Measurements from ENCODE around the gene NMS. TPM values are rescaled to one million over a fixed set of nuclear protein-coding genes. Genes with fewer than 3 reads are reported as not detected.
"Not testable (repeated sequence)": the region's sequence is repeated elsewhere in the genome, so short reads cannot be mapped to it uniquely, and the experiment has no call there.

The NMS gene
- total RNA-seq, 5 donors from 2014 or later (not counting 1 experiment from before 2014, with no cell fraction given) = not detected

DNA sequence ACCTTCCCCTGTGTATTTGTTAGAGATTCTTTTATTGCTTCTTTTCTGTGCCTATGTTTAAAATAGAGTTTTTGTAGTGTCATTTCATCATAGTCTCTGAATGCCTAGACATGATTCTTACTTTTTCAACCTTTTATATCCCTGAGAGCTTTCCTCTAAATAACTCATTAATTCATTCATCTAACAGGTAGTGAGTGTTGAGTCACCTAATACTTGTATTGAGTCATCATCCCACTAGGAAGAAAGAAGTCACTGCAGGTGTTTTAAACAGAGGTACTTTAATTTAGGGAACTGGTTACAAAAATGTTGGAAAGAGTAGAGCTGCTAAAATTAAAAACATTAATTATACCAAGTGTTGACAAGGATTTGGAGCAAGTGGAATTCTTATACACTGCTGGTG, 18.5 kb upstream of the NMS start:
- Histone ChIP-seq H3K27ac (ENCODE audit: low read length) (no peak overlapping the region), H3K4me3 (ENCODE audit: control insufficient read depth in 1 of 2, extremely low read depth in 1 of 2, low read length in 1 of 2) (no peak overlapping the region), H3K27me3 (replicated peaks in 1 of 2; ENCODE audit: control insufficient read depth in 2 of 2, extremely low read depth in 1 of 2, insufficient read depth in 2 of 2, low read length in 1 of 2) (no peaks in the 10 kb centered on the region), H3K4me1 (ENCODE audit: control insufficient read depth in 1 of 2, extremely low read depth in 1 of 2, insufficient read depth in 2 of 2, low read length in 2 of 2) (no peaks in the 10 kb centered on the region), H3K36me3 (ENCODE audit: control insufficient read depth in 2 of 2, extremely low read depth in 1 of 2, insufficient read depth in 1 of 2, low read length in 1 of 2) (no peaks in the 10 kb centered on the region), H3K9me3 (no peaks in the 10 kb centered on the region)
- H3K9me3 Mint-ChIP-seq = peaks cover 1 to 6% (median 2%) of the 10 kb centered on the region in 3 donors
- ATAC-seq (replicated peaks in 1 of 4) (no peak), DNase-seq (no peak)
- no peaks in the 10 kb centered on the region for H3K36me3 Mint-ChIP-seq
- POLR2A ChIA-PET = no interaction called here
- no peaks in the 10 kb centered on the region for H3K4me1 Mint-ChIP-seq
- H3K27ac Mint-ChIP-seq = no peak overlapping the region
- CTCF ChIA-PET = no interaction called here
- no peak overlapping the region for H3K4me3 Mint-ChIP-seq
- H3K27me3 Mint-ChIP-seq = peaks cover 10% of the 10 kb centered on the region in 2 donors

DNA sequence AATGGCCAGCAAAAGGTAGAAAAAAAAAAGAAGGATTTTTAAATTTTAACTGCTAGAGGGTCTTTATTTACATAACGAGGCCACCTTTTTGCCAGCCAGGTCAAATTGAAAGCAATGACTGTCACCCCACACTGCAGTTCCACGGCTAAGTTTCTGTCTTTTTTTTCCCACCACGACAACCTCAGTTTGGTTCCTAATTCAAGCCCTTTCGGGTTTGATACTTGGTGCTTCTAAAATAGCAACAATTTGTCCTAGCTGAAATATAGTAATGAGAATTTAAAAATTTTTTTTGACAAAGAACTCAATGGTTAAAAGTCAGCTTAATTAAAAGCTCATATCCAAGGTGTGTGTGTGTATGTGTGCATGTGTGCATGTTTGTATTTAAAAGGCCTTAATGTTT, 16.4 kb upstream of the NMS start:
- Histone ChIP-seq H3K4me3 (ENCODE audit: control insufficient read depth in 1 of 2, extremely low read depth in 1 of 2, low read length in 1 of 2) (no peak overlapping the region), H3K27me3 (replicated peaks in 1 of 2; ENCODE audit: control insufficient read depth in 2 of 2, extremely low read depth in 1 of 2, insufficient read depth in 2 of 2, low read length in 1 of 2) (no peaks in the 10 kb centered on the region), H3K9me3 (no peaks in the 10 kb centered on the region), H3K36me3 (ENCODE audit: control insufficient read depth in 2 of 2, extremely low read depth in 1 of 2, insufficient read depth in 1 of 2, low read length in 1 of 2) (no peaks in the 10 kb centered on the region), H3K4me1 (ENCODE audit: control insufficient read depth in 1 of 2, extremely low read depth in 1 of 2, insufficient read depth in 2 of 2, low read length in 2 of 2) (no peaks in the 10 kb centered on the region), H3K27ac (ENCODE audit: low read length) (no peak overlapping the region)
- no CpG with 5 or more reads among the region's 4 CpGs for WGBS (ENCODE audit: insufficient coverage)
- Mint-ChIP-seq H3K27me3 (peaks cover 10% of the 10 kb centered on the region in 2 donors), H3K4me1 (no peaks in the 10 kb centered on the region), H3K27ac (no peak overlapping the region), H3K36me3 (peaks cover 2% of the 10 kb centered on the region), H3K4me3 (no peak overlapping the region), H3K9me3 (peaks cover 3 to 13% (median 11%) of the 10 kb centered on the region in 3 donors)
- DNase-seq = no peak
- CTCF ChIA-PET = no interaction called here
- ATAC-seq (replicated peaks in 1 of 4) = no peak
- POLR2A ChIA-PET = interaction anchor here in 1 of 2 donors (0.6 kb wide), 1 partner anchor 10 kb away, joined by 3 read pairs; no protein-coding TSS in a partner anchor

DNA sequence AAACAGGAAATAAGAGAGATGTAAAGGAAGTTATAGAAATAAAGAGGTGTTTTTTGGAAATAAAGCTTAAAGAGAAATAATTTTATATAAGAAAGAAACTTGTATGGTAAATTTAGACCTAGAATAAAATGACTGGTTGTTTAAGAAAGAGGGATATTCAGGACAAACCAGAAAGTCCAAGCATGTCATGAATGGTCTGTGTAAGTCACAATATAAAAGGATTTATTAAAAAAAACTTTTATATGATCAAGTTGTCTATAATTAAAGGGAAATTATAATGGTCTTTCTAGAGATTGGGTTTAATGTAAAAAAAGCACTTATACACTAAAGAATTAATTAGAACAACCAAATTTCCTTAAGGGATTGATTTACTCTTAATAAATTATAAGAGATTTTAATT, 13.9 kb upstream of the NMS start:
- H3K4me3 Mint-ChIP-seq; ATAC-seq (replicated peaks in 1 of 4); H3K9me3 ChIP-seq; H3K4me1 Mint-ChIP-seq; H3K27ac Mint-ChIP-seq; DNase-seq; H3K27ac ChIP-seq (ENCODE audit: low read length); H3K36me3 ChIP-seq (ENCODE audit: control insufficient read depth in 2 of 2, extremely low read depth in 1 of 2, insufficient read depth in 1 of 2, low read length in 1 of 2); H3K4me3 ChIP-seq (ENCODE audit: control insufficient read depth in 1 of 2, extremely low read depth in 1 of 2, low read length in 1 of 2); H3K27me3 ChIP-seq (replicated peaks in 1 of 2; ENCODE audit: control insufficient read depth in 2 of 2, extremely low read depth in 1 of 2, insufficient read depth in 2 of 2, low read length in 1 of 2); CTCF ChIA-PET; H3K4me1 ChIP-seq (ENCODE audit: control insufficient read depth in 1 of 2, extremely low read depth in 1 of 2, insufficient read depth in 2 of 2, low read length in 2 of 2); H3K36me3 Mint-ChIP-seq; POLR2A ChIA-PET: not testable (repeated sequence)
- Mint-ChIP-seq H3K27me3 (peaks cover 14 to 21% of the 10 kb centered on the region in 2 donors), H3K9me3 (peaks cover 7 to 24% (median 15%) of the 10 kb centered on the region in 3 donors)

DNA sequence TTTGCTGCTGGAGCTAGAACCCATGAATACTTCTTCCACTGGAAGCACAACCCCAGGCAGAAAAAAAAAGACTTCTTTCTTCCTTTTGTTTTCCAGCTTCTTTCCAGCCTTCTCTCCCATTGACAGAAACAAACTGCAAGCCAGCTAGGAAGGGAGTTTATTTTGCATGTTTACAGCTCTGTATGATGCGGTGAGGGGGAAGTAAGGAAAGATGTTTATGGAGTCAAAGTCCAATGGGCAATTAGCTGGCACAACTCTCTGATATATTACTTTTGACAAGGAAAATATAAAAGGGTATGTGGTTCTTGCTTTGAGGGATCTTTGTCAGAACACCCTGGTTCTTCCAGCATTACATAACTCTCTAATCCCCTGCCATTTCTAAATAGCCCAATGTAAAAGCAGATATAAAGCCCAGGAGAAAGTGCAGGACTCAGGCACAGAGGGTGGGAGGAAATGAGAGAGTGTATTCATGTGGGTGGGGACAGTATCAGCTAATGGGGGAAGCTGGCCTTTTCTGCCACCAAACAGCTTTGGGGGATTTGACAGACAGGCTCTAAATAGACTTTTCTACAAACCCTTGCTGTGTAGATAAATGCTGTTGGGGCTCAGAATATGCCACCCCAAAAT, 9.3 kb upstream of the NMS start:
- H3K4me3 ChIP-seq (ENCODE audit: control insufficient read depth in 1 of 2, extremely low read depth in 1 of 2, low read length in 1 of 2) = no peak overlapping the region
- H3K27me3 ChIP-seq (replicated peaks in 1 of 2; ENCODE audit: control insufficient read depth in 2 of 2, extremely low read depth in 1 of 2, insufficient read depth in 2 of 2, low read length in 1 of 2) = peaks cover 0 to 7% of the 10 kb centered on the region in 2 experiments
- H3K36me3 ChIP-seq (ENCODE audit: control insufficient read depth in 2 of 2, extremely low read depth in 1 of 2, insufficient read depth in 1 of 2, low read length in 1 of 2) = no peaks in the 10 kb centered on the region
- CTCF ChIA-PET = no interaction called here
- DNase-seq = no peak
- ATAC-seq (replicated peaks in 1 of 4) = no peak
- Mint-ChIP-seq H3K9me3 (peaks cover 7 to 21% (median 15%) of the 10 kb centered on the region in 3 donors), H3K27ac (no peak overlapping the region), H3K27me3 (peaks cover 10 to 29% of the 10 kb centered on the region in 2 donors), H3K4me1 (no peaks in the 10 kb centered on the region), H3K4me3 (no peak overlapping the region), H3K36me3 (peaks cover 2% of the 10 kb centered on the region)
- POLR2A ChIA-PET = no interaction called here
- no peak overlapping the region for H3K27ac ChIP-seq (ENCODE audit: low read length)
- H3K9me3 ChIP-seq = no peaks in the 10 kb centered on the region
- WGBS (ENCODE audit: insufficient coverage) = no CpG with 5 or more reads among the region's 1 CpG
- no peaks in the 10 kb centered on the region for H3K4me1 ChIP-seq (ENCODE audit: control insufficient read depth in 1 of 2, extremely low read depth in 1 of 2, insufficient read depth in 2 of 2, low read length in 2 of 2)

DNA sequence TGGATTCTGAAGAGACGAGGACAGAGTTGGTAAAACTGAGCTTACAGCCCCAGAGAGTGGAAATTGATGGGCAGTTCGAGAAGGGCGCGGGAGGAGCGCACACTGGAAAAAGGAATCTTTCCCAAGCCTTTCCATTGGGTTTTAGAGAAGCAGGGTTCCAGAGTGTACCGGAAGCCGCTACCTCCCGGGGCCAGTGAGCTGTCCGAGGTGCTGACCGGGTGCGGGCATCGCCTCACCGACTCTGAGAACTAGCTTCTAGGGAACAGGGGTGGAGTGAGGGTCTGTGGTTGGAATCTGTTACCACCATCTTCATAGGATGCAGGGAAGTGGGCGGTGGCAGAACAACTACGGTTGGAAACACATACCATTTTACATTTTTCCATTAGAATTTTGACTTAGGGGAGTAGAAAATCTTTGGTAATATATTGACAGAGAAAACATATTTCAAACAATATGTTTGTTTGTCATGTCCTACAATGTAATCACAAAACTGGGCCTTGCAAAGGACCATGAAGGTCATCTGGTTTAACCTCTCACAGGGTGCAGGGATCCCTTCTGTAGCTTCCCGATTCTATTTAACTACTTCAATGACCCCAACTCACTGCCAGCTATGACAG, 724 bp downstream of the NMS start:
- Mint-ChIP-seq H3K27me3 (peaks cover 46 to 50% of the 10 kb centered on the region in 2 donors), H3K27ac (no peak overlapping the region), H3K9me3 (peaks cover 0 to 3% (median 0%) of the 10 kb centered on the region in 3 donors), H3K4me3 (no peak overlapping the region), H3K36me3 (no peaks in the 10 kb centered on the region), H3K4me1 (peaks cover 0 to 5% (median 0%) of the 10 kb centered on the region in 3 donors)
- ATAC-seq (replicated peaks in 1 of 4) (no peak), DNase-seq (no peak)
- Histone ChIP-seq H3K4me3 (ENCODE audit: control insufficient read depth in 1 of 2, extremely low read depth in 1 of 2, low read length in 1 of 2) (no peak overlapping the region), H3K9me3 (no peaks in the 10 kb centered on the region), H3K27me3 (replicated peaks in 1 of 2; ENCODE audit: control insufficient read depth in 2 of 2, extremely low read depth in 1 of 2, insufficient read depth in 2 of 2, low read length in 1 of 2) (peaks cover 0 to 5% of the 10 kb centered on the region in 2 experiments), H3K27ac (ENCODE audit: low read length) (no peak overlapping the region), H3K36me3 (ENCODE audit: control insufficient read depth in 2 of 2, extremely low read depth in 1 of 2, insufficient read depth in 1 of 2, low read length in 1 of 2) (no peaks in the 10 kb centered on the region), H3K4me1 (ENCODE audit: control insufficient read depth in 1 of 2, extremely low read depth in 1 of 2, insufficient read depth in 2 of 2, low read length in 2 of 2) (no peaks in the 10 kb centered on the region)
- WGBS (ENCODE audit: insufficient coverage) = 57% methylated on average over 8 of the region's 16 CpGs
- ChIA-PET CTCF (no interaction called here), POLR2A (no interaction called here)

DNA sequence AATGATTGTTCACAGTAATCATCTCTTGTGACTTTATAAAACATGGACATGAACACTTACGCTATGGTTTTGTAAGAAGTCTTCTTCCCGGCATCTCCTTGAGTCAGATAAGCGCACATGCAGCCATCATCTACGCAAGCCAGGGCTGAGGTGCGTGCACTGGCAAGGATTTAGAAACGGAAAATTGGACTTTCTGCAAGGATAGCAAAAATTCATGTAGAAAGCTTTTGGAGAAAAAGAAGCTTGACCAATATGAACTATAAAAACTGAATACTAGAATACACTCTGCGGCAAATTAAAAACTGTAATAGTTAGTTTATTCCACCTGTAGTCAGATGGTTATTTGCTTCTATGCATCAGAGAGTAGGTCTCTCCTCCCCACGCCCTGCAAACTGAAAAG, 6.3 kb downstream of the NMS start:
- no peak overlapping the region for H3K27ac Mint-ChIP-seq
- no peaks in the 10 kb centered on the region for H3K36me3 ChIP-seq (ENCODE audit: control insufficient read depth in 2 of 2, extremely low read depth in 1 of 2, insufficient read depth in 1 of 2, low read length in 1 of 2)
- CTCF ChIA-PET = no interaction called here
- H3K27me3 Mint-ChIP-seq = peaks cover 20 to 37% of the 10 kb centered on the region in 2 donors
- H3K4me3 Mint-ChIP-seq = no peak overlapping the region
- no peaks in the 10 kb centered on the region for H3K9me3 Mint-ChIP-seq
- H3K4me3 ChIP-seq (ENCODE audit: control insufficient read depth in 1 of 2, extremely low read depth in 1 of 2, low read length in 1 of 2) = no peak overlapping the region
- peaks cover 0 to 8% of the 10 kb centered on the region in 2 experiments for H3K27me3 ChIP-seq (replicated peaks in 1 of 2; ENCODE audit: control insufficient read depth in 2 of 2, extremely low read depth in 1 of 2, insufficient read depth in 2 of 2, low read length in 1 of 2)
- H3K4me1 ChIP-seq (ENCODE audit: control insufficient read depth in 1 of 2, extremely low read depth in 1 of 2, insufficient read depth in 2 of 2, low read length in 2 of 2) = no peaks in the 10 kb centered on the region
- H3K4me1 Mint-ChIP-seq = no peaks in the 10 kb centered on the region
- ATAC-seq (replicated peaks in 1 of 4) (no peak), DNase-seq (no peak)
- H3K9me3 ChIP-seq = no peaks in the 10 kb centered on the region
- POLR2A ChIA-PET = no interaction called here
- WGBS (ENCODE audit: insufficient coverage) = 96% methylated on average over 4 of the region's 8 CpGs
- no peak overlapping the region for H3K27ac ChIP-seq (ENCODE audit: low read length)
- H3K36me3 Mint-ChIP-seq = no peaks in the 10 kb centered on the region

Measured in T-cell (primary cell).